H9 (cell line): ENCODE data around the gene MAL. TPM values are rescaled to one million over a fixed set of nuclear protein-coding genes. Genes with fewer than 3 reads are reported as not detected.

Experiments
- DNase-seq: peaks from one replicate; pipeline ENCODE4 v3.0.0-alpha.2; 2017
- H2AFZ ChIP-seq: one replicate; pipeline ENCODE4 v1.6.1; 2013; ENCODE audit warnings: mild to moderate bottlenecking, low read length, control low read depth, moderate library complexity
- H2AK5ac ChIP-seq: 2 replicates; pipeline ENCODE4 v1.6.1; 2013; ENCODE audit warnings: low read length, control low read depth, mixed read lengths; ENCODE audit not compliant: insufficient read length
- H2BK120ac ChIP-seq: one replicate; pipeline ENCODE4 v1.6.1; 2013; ENCODE audit warnings: low read depth, mild to moderate bottlenecking, low read length, control low read depth, inconsistent platforms; ENCODE audit not compliant: poor library complexity, severe bottlenecking
- H2BK12ac ChIP-seq: 2 replicates; pipeline ENCODE4 v1.6.1; 2013; ENCODE audit warnings: low read length, control low read depth, mixed read lengths, low read depth; ENCODE audit not compliant: insufficient read length
- H2BK15ac ChIP-seq: 2 replicates; pipeline ENCODE4 v1.6.1; 2013; ENCODE audit warnings: low read depth, low read length, control low read depth
- H2BK20ac ChIP-seq: one replicate; pipeline ENCODE4 v1.6.1; 2013; ENCODE audit warnings: low read depth, mild to moderate bottlenecking, low read length, control low read depth, inconsistent platforms; ENCODE audit not compliant: poor library complexity, severe bottlenecking
- H2BK5ac ChIP-seq: 2 replicates; pipeline ENCODE4 v1.6.1; 2013; ENCODE audit warnings: low read length, control low read depth, mixed read lengths; ENCODE audit not compliant: insufficient read length
- H3K14ac ChIP-seq: 2 replicates; pipeline ENCODE4 v1.6.1; 2013; ENCODE audit warnings: low read length, control low read depth; ENCODE audit not compliant: insufficient read depth
- H3K18ac ChIP-seq: 2 replicates; pipeline ENCODE4 v1.6.1; 2013; ENCODE audit warnings: low read depth, mild to moderate bottlenecking, mixed read lengths, low read length, control low read depth; ENCODE audit not compliant: insufficient read length
- H3K23ac ChIP-seq: 2 replicates; pipeline ENCODE4 v1.6.1; 2013; ENCODE audit warnings: low read length, control low read depth, mixed read lengths, low read depth; ENCODE audit not compliant: insufficient read length
- H3K23me2 ChIP-seq: 2 replicates; pipeline ENCODE4 v1.6.1; 2013; ENCODE audit warnings: low read depth, mild to moderate bottlenecking, mixed read lengths, low read length, control low read depth; ENCODE audit not compliant: insufficient read length, poor library complexity, severe bottlenecking
- H3K27ac ChIP-seq: 2 replicates; pipeline ENCODE4 v1.5.1; 2013; ENCODE audit warnings: low read length, control low read depth, mixed read lengths, low read depth; ENCODE audit not compliant: insufficient read length
- H3K27me3 ChIP-seq: 2 replicates; pipeline ENCODE4 v1.6.1; 2013; ENCODE audit warnings: low read length, control low read depth, inconsistent platforms; ENCODE audit not compliant: insufficient read depth
- H3K4ac ChIP-seq: 2 replicates; pipeline ENCODE4 v1.6.1; 2013; ENCODE audit warnings: low read depth, mild to moderate bottlenecking, control low read depth, inconsistent platforms, low read length, moderate library complexity
- H3K4me1 ChIP-seq: 2 replicates; pipeline ENCODE4 v1.6.1; 2013; ENCODE audit warnings: low read length, control low read depth, inconsistent platforms; ENCODE audit not compliant: insufficient read depth
- H3K4me2 ChIP-seq: 2 replicates; pipeline ENCODE4 v1.6.1; 2013; ENCODE audit warnings: low read length, control low read depth, mixed read lengths; ENCODE audit not compliant: insufficient read length, insufficient read depth
- H3K56ac ChIP-seq: 2 replicates; pipeline ENCODE4 v1.6.1; 2013; ENCODE audit warnings: low read depth, mild to moderate bottlenecking, mixed read lengths, low read length, control low read depth; ENCODE audit not compliant: insufficient read length
- H3K79me1 ChIP-seq: 2 replicates; pipeline ENCODE4 v1.6.1; 2013; ENCODE audit warnings: low read depth, mild to moderate bottlenecking, moderate library complexity, low read length, control low read depth, inconsistent platforms; ENCODE audit not compliant: insufficient read depth, poor library complexity, severe bottlenecking
- H3K79me2 ChIP-seq: 2 replicates; pipeline ENCODE4 v1.6.1; 2013; ENCODE audit warnings: low read length, control low read depth, inconsistent platforms; ENCODE audit not compliant: insufficient read depth
- H3K9ac ChIP-seq: 2 replicates; pipeline ENCODE4 v1.6.1; 2013; ENCODE audit warnings: low read length, control low read depth, mixed read lengths; ENCODE audit not compliant: insufficient read length; ENCODE audit errors: extremely low read depth
- H3K9me3 ChIP-seq: one replicate; pipeline ENCODE4 v1.6.1; 2013; ENCODE audit warnings: low read depth, low read length, inconsistent platforms; ENCODE audit not compliant: control insufficient read depth
- H3T11ph ChIP-seq: one replicate; pipeline ENCODE4 v1.6.1; 2013; ENCODE audit warnings: mild to moderate bottlenecking, low read length, control low read depth, inconsistent platforms
- H4K20me1 ChIP-seq: one replicate; pipeline ENCODE4 v1.6.1; 2013; ENCODE audit not compliant: control insufficient read depth, insufficient read length, insufficient read depth
- H4K5ac ChIP-seq: 2 replicates; pipeline ENCODE4 v1.6.1; 2013; ENCODE audit warnings: low read depth, mild to moderate bottlenecking, mixed read lengths, low read length, control low read depth; ENCODE audit not compliant: insufficient read length
- H4K8ac ChIP-seq: replicated peaks from 2 replicates; pipeline ENCODE4 v1.6.1; 2013; ENCODE audit warnings: low read length, control low read depth, mixed read lengths, low read depth; ENCODE audit not compliant: insufficient read length
- H4K91ac ChIP-seq: 2 replicates; pipeline ENCODE4 v1.6.1; 2013; ENCODE audit warnings: low read depth, mild to moderate bottlenecking, moderate library complexity, mixed read lengths, low read length, control low read depth; ENCODE audit not compliant: insufficient read length
- H3K27ac Mint-ChIP-seq, 3 experiments: 2 replicates in 2 of 3; 3 replicates in 1 of 3; pipeline ENCODE4 v1.8.0; 2020 to 2021; ENCODE audit warnings: mixed read lengths in 3 of 3, mild to moderate bottlenecking in 1 of 3, moderate library complexity in 1 of 3
- H3K27me3 Mint-ChIP-seq: 2 replicates; pipeline ENCODE4 v1.8.0; 2021; ENCODE audit warnings: low read depth, mild to moderate bottlenecking, moderate library complexity, mixed read lengths
- H3K36me3 Mint-ChIP-seq, 3 experiments: 2 replicates in 2 of 3; 3 replicates in 1 of 3; pipeline ENCODE4 v1.8.0; 2020 to 2021; ENCODE audit warnings: low read depth in 3 of 3, mixed read lengths in 3 of 3; ENCODE audit not compliant: insufficient read depth in 1 of 3
- H3K4me1 Mint-ChIP-seq, 2 experiments: 2 replicates each; pipeline ENCODE4 v1.8.0; 2020; ENCODE audit warnings: mixed read lengths in 2 of 2
- H3K4me3 Mint-ChIP-seq, 2 experiments: 2 replicates in 1 of 2; 3 replicates in 1 of 2; pipeline ENCODE4 v1.8.0; 2020 to 2021; ENCODE audit warnings: mild to moderate bottlenecking in 2 of 2, mixed read lengths in 2 of 2, moderate library complexity in 1 of 2
- H3K9me3 Mint-ChIP-seq, 2 experiments: 2 replicates in 1 of 2; 3 replicates in 1 of 2; pipeline ENCODE4 v1.8.0; 2020; ENCODE audit warnings: mild to moderate bottlenecking in 2 of 2, mixed read lengths in 2 of 2, moderate library complexity in 1 of 2
- WGBS: extraction: QIAGEN DNeasy Blood & Tissue Kit; methylation state at CpG from one replicate; pipeline ENCODE4 v1.1.7; 2013; ENCODE audit warnings: missing lambda C conversion rate, low lambda C conversion rate, mixed read lengths; ENCODE audit not compliant: insufficient read length; ENCODE audit errors: extremely low coverage; 5-methylcytosine and 5-hydroxymethylcytosine counted together
- total RNA-seq: library from RNA; stranded (reverse); gene quantifications from 2 replicates; pipeline ENCODE4 v1.2.1, GENCODE V29; 2021
- TF ChIP-seq, protein P1 (sequence below): fragments of 200-600 bp; sonication (generic); conservative IDR thresholded peaks from 3 replicates; pipeline ENCODE4 v1.8.0; 2021; ENCODE audit warnings: antibody characterized with exemption, mild to moderate bottlenecking

The MAL gene
- total RNA-seq, 1 experiment from 2014 or later: not detected

DNA sequence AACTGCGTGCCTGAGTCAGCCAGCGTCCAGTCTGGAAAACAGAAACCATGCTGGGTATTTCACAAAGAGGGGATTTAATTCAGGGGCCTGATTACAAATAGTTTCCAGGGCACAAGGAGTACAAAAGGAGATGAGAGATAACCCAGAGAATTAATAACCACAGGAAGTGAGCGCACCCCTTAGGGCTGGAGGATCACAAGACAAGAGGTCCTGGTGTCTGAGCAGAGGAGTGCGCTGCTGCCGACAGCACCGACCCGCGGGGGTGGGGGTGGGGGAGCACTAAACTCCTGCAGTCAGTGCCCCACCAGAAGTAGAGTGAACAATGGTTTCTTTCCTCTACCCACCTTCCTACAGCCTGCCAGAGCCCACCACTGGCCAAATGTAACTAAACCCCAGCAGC is 20.8 kb upstream of the MAL start:
- no peak overlapping the region for H2BK12ac ChIP-seq
- no peaks in the 10 kb centered on the region for H3K79me1 ChIP-seq
- H4K20me1 ChIP-seq: no peaks in the 10 kb centered on the region
- H4K8ac ChIP-seq: no peak overlapping the region
- TF ChIP-seq, protein P1, sequence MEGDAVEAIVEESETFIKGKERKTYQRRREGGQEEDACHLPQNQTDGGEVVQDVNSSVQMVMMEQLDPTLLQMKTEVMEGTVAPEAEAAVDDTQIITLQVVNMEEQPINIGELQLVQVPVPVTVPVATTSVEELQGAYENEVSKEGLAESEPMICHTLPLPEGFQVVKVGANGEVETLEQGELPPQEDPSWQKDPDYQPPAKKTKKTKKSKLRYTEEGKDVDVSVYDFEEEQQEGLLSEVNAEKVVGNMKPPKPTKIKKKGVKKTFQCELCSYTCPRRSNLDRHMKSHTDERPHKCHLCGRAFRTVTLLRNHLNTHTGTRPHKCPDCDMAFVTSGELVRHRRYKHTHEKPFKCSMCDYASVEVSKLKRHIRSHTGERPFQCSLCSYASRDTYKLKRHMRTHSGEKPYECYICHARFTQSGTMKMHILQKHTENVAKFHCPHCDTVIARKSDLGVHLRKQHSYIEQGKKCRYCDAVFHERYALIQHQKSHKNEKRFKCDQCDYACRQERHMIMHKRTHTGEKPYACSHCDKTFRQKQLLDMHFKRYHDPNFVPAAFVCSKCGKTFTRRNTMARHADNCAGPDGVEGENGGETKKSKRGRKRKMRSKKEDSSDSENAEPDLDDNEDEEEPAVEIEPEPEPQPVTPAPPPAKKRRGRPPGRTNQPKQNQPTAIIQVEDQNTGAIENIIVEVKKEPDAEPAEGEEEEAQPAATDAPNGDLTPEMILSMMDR: no peak
- H3K23me2 ChIP-seq: no peaks in the 10 kb centered on the region
- peaks cover 17 to 27% of the 10 kb centered on the region in 2 experiments for H3K4me1 Mint-ChIP-seq
- no peak overlapping the region for H3K27ac ChIP-seq
- no peak overlapping the region for H3K9ac ChIP-seq
- WGBS: no CpG with 5 or more reads among the region's 8 CpGs
- H3K23ac ChIP-seq: no peak overlapping the region
- no peaks in the 10 kb centered on the region for H3K9me3 Mint-ChIP-seq
- no peak overlapping the region for H2BK20ac ChIP-seq
- H3K9me3 ChIP-seq: no peaks in the 10 kb centered on the region
- no peaks in the 10 kb centered on the region for H3K4me1 ChIP-seq
- H3K4me2 ChIP-seq: no peak overlapping the region
- no peak overlapping the region for H2AFZ ChIP-seq
- no peak overlapping the region for H3K14ac ChIP-seq
- no peak for DNase-seq
- H2BK120ac ChIP-seq: no peak overlapping the region
- no peak overlapping the region for H3K4ac ChIP-seq
- H3K36me3 Mint-ChIP-seq: no peaks in the 10 kb centered on the region
- H2BK5ac ChIP-seq: no peak overlapping the region
- H3K4me3 Mint-ChIP-seq: no peak overlapping the region
- no peak overlapping the region for H3K56ac ChIP-seq
- no peaks in the 10 kb centered on the region for H3K27me3 ChIP-seq
- no peak overlapping the region for H3K27ac Mint-ChIP-seq
- H4K5ac ChIP-seq: no peak overlapping the region
- H3T11ph ChIP-seq: no peak overlapping the region
- no peaks in the 10 kb centered on the region for H3K79me2 ChIP-seq
- H3K18ac ChIP-seq: no peak overlapping the region
- H3K27me3 Mint-ChIP-seq: peaks cover 20% of the 10 kb centered on the region
- H2AK5ac ChIP-seq: no peak overlapping the region
- no peak overlapping the region for H4K91ac ChIP-seq
- no peak overlapping the region for H2BK15ac ChIP-seq
